GM19468 (cell line): ENCODE results near the gene PRR19.

Experiments used
- ATAC-seq: cut with Tn5 transposase; IDR thresholded peaks from one replicate; pipeline ENCODE4 v1.9.1; 2021; ENCODE audit warnings: mild to moderate bottlenecking, moderate library complexity, moderate number of reproducible peaks; ENCODE audit not compliant: unreplicated experiment; ENCODE audit errors: extremely low read depth

Gene PRR19

GRCh38 chr19:42270346-42271044 lies 31.4 kb upstream of the PRR19 start:
- no peak for ATAC-seq

GRCh38 chr19:42271045-42271419 lies 30.9 kb upstream of the PRR19 start:
- ATAC-seq = no peak

GRCh38 chr19:42271861-42272534 lies 29.9 kb upstream of the PRR19 start:
- ATAC-seq = no peak

- ATAC-seq = no peak
Observed at GRCh38 chr19:42272535-42272897, 29.4 kb upstream of the PRR19 start.

- ATAC-seq = no peak
Observed at GRCh38 chr19:42272989-42273406, 28.9 kb upstream of the PRR19 start.

- no peak for ATAC-seq
Observed at GRCh38 chr19:42273407-42274064, 28.4 kb upstream of the PRR19 start.

GRCh38 chr19:42274065-42274682 lies 27.8 kb upstream of the PRR19 start:
- no peak for ATAC-seq

- no peak for ATAC-seq
Observed at GRCh38 chr19:42275103-42275502, 26.8 kb upstream of the PRR19 start.

GRCh38 chr19:42275517-42275916 lies 26.4 kb upstream of the PRR19 start:
- ATAC-seq = no peak

- ATAC-seq = no peak
Observed at GRCh38 chr19:42276284-42276683, 25.6 kb upstream of the PRR19 start.

- no peak for ATAC-seq
Observed at GRCh38 chr19:42276821-42277220, 25.1 kb upstream of the PRR19 start.

- no peak for ATAC-seq
Observed at GRCh38 chr19:42277821-42278451, 24.0 kb upstream of the PRR19 start.

- ATAC-seq = no peak
Observed at GRCh38 chr19:42278452-42279154, 23.3 kb upstream of the PRR19 start.

- no peak for ATAC-seq
Observed at GRCh38 chr19:42279155-42279901, 22.6 kb upstream of the PRR19 start.

- ATAC-seq = no peak
Observed at GRCh38 chr19:42279902-42280814, 21.8 kb upstream of the PRR19 start.

GRCh38 chr19:42280815-42281145 lies 21.2 kb upstream of the PRR19 start:
- no peak for ATAC-seq

GRCh38 chr19:42281146-42281826 lies 20.6 kb upstream of the PRR19 start:
- no peak for ATAC-seq
